Measurements from ENCODE around the gene ERRFI1. TPM values are rescaled to one million over a fixed set of nuclear protein-coding genes. Genes with fewer than 3 reads are reported as not detected.

Gene ERRFI1
- total and polyA plus RNA-seq, 10 of the 15 experiments (the other 5 are each of a cell fraction or from before 2014, with no cell fraction given), result 0.90 to 6.5 (median 3.1) TPM

GRCh38 chr1:7991504-7992440 is 34.3 kb downstream of the ERRFI1 start:
- in situ Hi-C loops (cut with MboI) (no loop called here), intact Hi-C loops (cut with micrococcal nuclease; ENCODE audit: unreplicated experiment) (no loop called here)
- FAIRE-seq (no peak), ATAC-seq (no peak), DNase-seq (ENCODE audit: low read depth, low spot score) (no peak)
- Histone ChIP-seq H3K9ac (ENCODE audit: control insufficient read depth, insufficient read depth, low read length) (no peak overlapping the region), H3K9me3 (replicated peaks; ENCODE audit: control insufficient read depth, insufficient read depth, low read length) (no peaks in the 10 kb centered on the region), H3K27ac (ENCODE audit: control insufficient read depth, insufficient read depth) (no peak overlapping the region), H3K27me3 (replicated peaks in 1 of 2; ENCODE audit: control insufficient read depth in 2 of 2, insufficient read depth in 2 of 2, low read length in 1 of 2) (no peaks in the 10 kb centered on the region), H3K79me2 (ENCODE audit: control insufficient read depth, insufficient read depth, low read length) (no peaks in the 10 kb centered on the region), H3K4me3 (no peak overlapping the region), H3K36me3 (ENCODE audit: control insufficient read depth in 2 of 2, insufficient read depth in 2 of 2, low read length in 1 of 2) (peaks cover 0 to 6% of the 10 kb centered on the region in 2 experiments; a peak in 3 of 4 replicates), H3K4me1 (ENCODE audit: control insufficient read depth, insufficient read depth, low read length) (peaks cover 25% of the 10 kb centered on the region), H2AFZ (ENCODE audit: control insufficient read depth, low read depth, low read length) (no peak overlapping the region), H3K4me2 (ENCODE audit: control insufficient read depth, insufficient read depth) (no peak overlapping the region), H4K20me1 (ENCODE audit: control insufficient read depth, insufficient read depth) (no peaks in the 10 kb centered on the region)
- 97% methylated on average over 18 of the region's 18 CpGs for WGBS (ENCODE audit: insufficient coverage, insufficient replicate concordance, low lambda C conversion rate, missing lambda C conversion rate)
- POLR2A ChIA-PET, result no interaction called here
- RAD21 ChIA-PET (ENCODE audit: unreplicated experiment), result no interaction called here
- BruUV-seq (replicated peaks), result no TSS peak
- CTCF ChIA-PET, result interaction anchor here (0.5 to 2.4 kb wide), 4 partner anchors 9 to 67 kb away, joined by 3 to 12 read pairs (median 3); no protein-coding TSS in a partner anchor
- SMC1A ChIA-PET (ENCODE audit: uncharacterized antibody, unreplicated experiment), result no interaction called here
- TF ChIP-seq BRCA1 (IDR thresholded peaks at IDR 0.05; ENCODE audit: low read depth, low read length) (no peak), IRF5 (IDR thresholded peaks at IDR 0.05; ENCODE audit: borderline replicate concordance) (no peak), EGR1 (IDR thresholded peaks at IDR 0.05; ENCODE audit: borderline replicate concordance in 1 of 2, low read depth in 2 of 2, low read length in 2 of 2) (no peak), NKRF (conservative IDR thresholded peaks at IDR 0.05) (no peak), SIX5 (IDR thresholded peaks at IDR 0.05; ENCODE audit: low read depth, low read length, severe bottlenecking) (no peak), BCLAF1 (IDR thresholded peaks at IDR 0.05) (no peak), CREM (IDR thresholded peaks at IDR 0.05; ENCODE audit: low read depth) (no peak), E2F8 (IDR thresholded peaks at IDR 0.05; ENCODE audit: low read depth, partially characterized antibody) (no peak), FOS (IDR thresholded peaks at IDR 0.05; ENCODE audit: borderline replicate concordance, extremely low read depth, insufficient read length) (no peak), TBL1XR1 (IDR thresholded peaks at IDR 0.05; ENCODE audit: low read depth, low read length) (no peak)

All from GM12878 (cell line).